ENCODE data around the gene SLC46A3. TPM values are rescaled to one million over a fixed set of nuclear protein-coding genes. Genes with fewer than 3 reads are reported as not detected.

Gene SLC46A3
- total RNA-seq, 1 donor from 2014 or later: 7.7 TPM

DNA sequence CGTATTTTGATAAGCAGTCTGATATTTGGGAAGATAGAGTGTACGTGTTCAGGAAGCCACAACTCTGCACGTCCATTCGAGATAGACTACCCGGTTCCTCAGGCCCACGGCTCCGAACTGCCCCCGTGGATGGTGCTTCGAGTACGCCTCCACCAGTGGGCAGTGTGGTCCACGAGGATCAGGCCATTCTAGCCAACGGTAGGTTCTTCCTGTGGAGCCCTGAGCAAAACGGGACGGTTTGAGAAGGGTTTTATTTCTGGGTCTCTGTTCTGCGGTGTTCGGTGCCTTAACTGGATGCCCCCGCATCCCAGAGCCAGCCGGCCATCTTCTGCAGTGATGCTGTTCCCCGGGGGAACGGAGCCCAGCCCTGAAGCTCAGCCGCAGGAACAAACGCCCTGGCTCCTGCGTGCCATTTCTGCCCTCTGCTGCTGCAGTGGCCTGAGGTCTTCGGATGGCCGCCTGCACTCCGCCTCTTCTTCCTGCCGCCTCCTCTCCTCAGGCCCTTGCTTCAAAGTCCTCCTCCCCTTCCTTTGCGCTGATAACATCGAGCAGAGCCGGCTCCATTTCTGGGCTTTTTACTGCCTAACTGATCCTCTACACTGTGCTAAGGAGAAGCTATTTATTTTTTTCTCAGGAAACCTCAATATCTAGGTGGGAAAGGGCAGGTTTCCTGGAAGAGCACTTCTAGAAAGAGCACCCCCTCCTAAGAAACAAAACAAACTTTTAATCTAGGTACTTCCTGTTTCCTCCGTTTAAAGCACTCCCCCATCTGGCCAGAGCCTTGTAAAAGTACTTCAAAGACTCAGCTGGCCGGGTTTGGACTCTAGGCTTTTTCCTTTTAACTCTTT lies 36.2 kb upstream of the SLC46A3 start:
- H3K27me3 Mint-ChIP-seq (ENCODE audit: unreplicated experiment): peaks cover 7% of the 10 kb centered on the region
- TF ChIP-seq, protein P1, sequence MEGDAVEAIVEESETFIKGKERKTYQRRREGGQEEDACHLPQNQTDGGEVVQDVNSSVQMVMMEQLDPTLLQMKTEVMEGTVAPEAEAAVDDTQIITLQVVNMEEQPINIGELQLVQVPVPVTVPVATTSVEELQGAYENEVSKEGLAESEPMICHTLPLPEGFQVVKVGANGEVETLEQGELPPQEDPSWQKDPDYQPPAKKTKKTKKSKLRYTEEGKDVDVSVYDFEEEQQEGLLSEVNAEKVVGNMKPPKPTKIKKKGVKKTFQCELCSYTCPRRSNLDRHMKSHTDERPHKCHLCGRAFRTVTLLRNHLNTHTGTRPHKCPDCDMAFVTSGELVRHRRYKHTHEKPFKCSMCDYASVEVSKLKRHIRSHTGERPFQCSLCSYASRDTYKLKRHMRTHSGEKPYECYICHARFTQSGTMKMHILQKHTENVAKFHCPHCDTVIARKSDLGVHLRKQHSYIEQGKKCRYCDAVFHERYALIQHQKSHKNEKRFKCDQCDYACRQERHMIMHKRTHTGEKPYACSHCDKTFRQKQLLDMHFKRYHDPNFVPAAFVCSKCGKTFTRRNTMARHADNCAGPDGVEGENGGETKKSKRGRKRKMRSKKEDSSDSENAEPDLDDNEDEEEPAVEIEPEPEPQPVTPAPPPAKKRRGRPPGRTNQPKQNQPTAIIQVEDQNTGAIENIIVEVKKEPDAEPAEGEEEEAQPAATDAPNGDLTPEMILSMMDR (IDR thresholded peaks at IDR 0.05; ENCODE audit: unreplicated experiment): peak; percentile 33
- DNase-seq (ENCODE audit: low spot score): peak; percentile 34
- H3K4me3 Mint-ChIP-seq (ENCODE audit: unreplicated experiment): peak overlapping the region; percentile 52
- peaks cover 39% of the 10 kb centered on the region for H3K4me1 Mint-ChIP-seq (ENCODE audit: unreplicated experiment)
- H3K9me3 Mint-ChIP-seq (ENCODE audit: unreplicated experiment): no peaks in the 10 kb centered on the region
- H3K27ac Mint-ChIP-seq (ENCODE audit: unreplicated experiment): peak overlapping the region; percentile 96
- H3K36me3 Mint-ChIP-seq (ENCODE audit: low read depth, unreplicated experiment): peaks cover 7% of the 10 kb centered on the region

GRCh38 chr13:28753946-28754345 lies 35.2 kb upstream of the SLC46A3 start:
- peaks cover 41% of the 10 kb centered on the region for H3K4me1 Mint-ChIP-seq (ENCODE audit: unreplicated experiment)
- peaks cover 7% of the 10 kb centered on the region for H3K27me3 Mint-ChIP-seq (ENCODE audit: unreplicated experiment)
- no peak overlapping the region for H3K4me3 Mint-ChIP-seq (ENCODE audit: unreplicated experiment)
- TF ChIP-seq, protein P1 (IDR thresholded peaks at IDR 0.05; ENCODE audit: unreplicated experiment): no peak
- H3K9me3 Mint-ChIP-seq (ENCODE audit: unreplicated experiment): peaks cover 5% of the 10 kb centered on the region
- H3K27ac Mint-ChIP-seq (ENCODE audit: unreplicated experiment): peak overlapping the region; percentile 34
- no peak for DNase-seq (ENCODE audit: low spot score)
- peaks cover 5% of the 10 kb centered on the region for H3K36me3 Mint-ChIP-seq (ENCODE audit: low read depth, unreplicated experiment)

DNA sequence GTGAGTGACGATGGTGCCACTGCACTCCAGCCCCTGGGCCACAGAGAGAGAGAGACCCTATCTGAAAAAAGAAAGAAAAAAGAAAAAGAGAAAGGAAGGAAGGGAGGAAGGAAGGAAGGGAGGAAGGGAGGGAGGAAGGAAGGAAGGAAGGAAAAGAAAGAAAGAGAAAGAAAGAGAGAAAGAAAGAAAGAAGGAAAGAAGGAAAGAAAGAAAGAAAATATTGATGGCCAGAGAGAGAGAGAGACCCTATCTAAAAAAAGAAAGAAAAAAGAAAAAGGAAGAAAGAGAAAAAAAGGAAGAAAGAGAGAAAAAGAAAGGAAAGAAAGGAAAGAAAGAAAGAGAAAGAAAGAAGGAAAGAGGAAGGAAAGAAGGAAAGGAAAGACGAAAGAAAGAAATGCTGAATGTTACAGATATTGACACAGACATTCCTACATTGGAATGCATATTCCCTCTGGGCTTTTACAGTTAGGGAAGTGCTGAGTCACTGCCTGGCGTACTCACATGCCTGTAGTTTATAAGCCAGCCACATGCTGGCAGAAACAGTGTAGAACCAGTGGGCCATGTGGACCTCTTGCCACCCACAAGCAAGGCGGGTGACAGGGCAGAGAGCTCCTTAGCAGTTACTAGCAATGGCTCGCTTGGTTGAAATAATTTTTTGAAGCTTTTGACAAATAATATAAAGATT lies 34.6 kb upstream of the SLC46A3 start:
- peaks cover 7% of the 10 kb centered on the region for H3K27me3 Mint-ChIP-seq (ENCODE audit: unreplicated experiment)
- no peak for DNase-seq (ENCODE audit: low spot score)
- H3K9me3 Mint-ChIP-seq (ENCODE audit: unreplicated experiment): peaks cover 5% of the 10 kb centered on the region
- H3K27ac Mint-ChIP-seq (ENCODE audit: unreplicated experiment): peak overlapping the region; percentile 61
- TF ChIP-seq, protein P1 (IDR thresholded peaks at IDR 0.05; ENCODE audit: unreplicated experiment): no peak
- H3K36me3 Mint-ChIP-seq (ENCODE audit: low read depth, unreplicated experiment): peaks cover 3% of the 10 kb centered on the region
- peaks cover 41% of the 10 kb centered on the region for H3K4me1 Mint-ChIP-seq (ENCODE audit: unreplicated experiment)
- H3K4me3 Mint-ChIP-seq (ENCODE audit: unreplicated experiment): no peak overlapping the region

DNA sequence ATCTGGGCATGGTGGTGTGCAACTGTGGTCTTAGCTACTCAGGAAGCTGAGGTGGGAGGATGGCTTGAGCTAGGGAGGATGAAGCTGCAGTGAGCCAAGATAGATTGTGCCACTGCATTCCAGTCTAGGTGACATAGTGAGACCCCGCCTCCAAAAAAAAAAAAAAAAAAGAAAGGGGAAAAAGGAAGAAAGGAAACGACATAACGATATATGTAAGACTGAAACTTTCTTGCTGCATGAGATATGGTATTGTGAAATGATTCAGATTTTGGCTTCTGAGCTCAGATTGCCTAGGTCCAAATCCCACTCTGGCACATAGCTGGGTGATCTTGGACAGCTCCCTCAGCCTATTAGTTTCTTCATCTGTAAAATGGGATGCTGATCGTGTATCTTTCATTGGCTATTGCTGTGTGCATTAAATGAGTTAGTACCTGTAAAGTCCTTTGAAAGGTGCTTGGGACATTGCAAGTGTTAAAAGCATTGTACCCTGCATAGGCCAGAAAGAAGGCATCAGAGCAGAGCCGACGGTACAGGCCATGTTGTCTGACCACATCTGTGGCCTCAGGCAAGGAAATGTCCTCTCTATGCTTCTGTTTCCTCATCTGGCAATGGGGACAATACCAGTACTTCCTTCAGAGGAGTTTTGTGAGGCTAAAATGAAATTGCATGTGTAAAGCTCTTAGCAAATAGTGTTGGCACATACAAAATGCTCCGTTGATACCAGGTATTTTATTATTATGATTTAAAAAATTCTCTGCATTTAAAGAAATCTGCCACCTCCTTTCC lies 32.6 kb upstream of the SLC46A3 start:
- Mint-ChIP-seq H3K9me3 (ENCODE audit: unreplicated experiment) (peaks cover 5% of the 10 kb centered on the region), H3K36me3 (ENCODE audit: low read depth, unreplicated experiment) (no peaks in the 10 kb centered on the region), H3K4me3 (ENCODE audit: unreplicated experiment) (no peak overlapping the region), H3K4me1 (ENCODE audit: unreplicated experiment) (peaks cover 43% of the 10 kb centered on the region), H3K27me3 (ENCODE audit: unreplicated experiment) (peaks cover 7% of the 10 kb centered on the region), H3K27ac (ENCODE audit: unreplicated experiment) (peak overlapping the region; percentile 30)
- TF ChIP-seq, protein P1 (IDR thresholded peaks at IDR 0.05; ENCODE audit: unreplicated experiment): no peak
- no peak for DNase-seq (ENCODE audit: low spot score)
